Smooth muscle cell (in vitro differentiated cells): Measurements from ENCODE around the gene GTF2H2C. TPM values are rescaled to one million over a fixed set of nuclear protein-coding genes. Genes with fewer than 3 reads are reported as not detected.
"Not testable (repeated sequence)": the region's sequence is repeated elsewhere in the genome, so short reads cannot be mapped to it uniquely, and the experiment has no call there.

Experiments used
- DNase-seq: peaks from one replicate; lab custom pipeline; 2025; ENCODE audit not compliant: unreplicated experiment; lab: John Stamatoyannopoulos, UW
- H2AFZ ChIP-seq: fragments of 200-600 bp; sonication (generic); 2 replicates; pipeline ENCODE4 v1.6.0; 2016; ENCODE audit warnings: antibody characterized with exemption, low read depth, mild to moderate bottlenecking
- H3F3A ChIP-seq: fragments of 200-600 bp; sonication (generic); 2 replicates; pipeline ENCODE4 v1.6.0; 2017; ENCODE audit warnings: antibody characterized with exemption, low read depth
- H3K27ac ChIP-seq: fragments of 200-600 bp; sonication (generic); 2 replicates; pipeline ENCODE4 v1.5.1; 2016; ENCODE audit warnings: low read depth, mild to moderate bottlenecking
- H3K27me3 ChIP-seq: fragments of 200-600 bp; sonication (generic); 2 replicates; pipeline ENCODE4 v1.6.1; 2016; ENCODE audit warnings: low read depth, mild to moderate bottlenecking
- H3K36me3 ChIP-seq: fragments of 200-600 bp; sonication (generic); 2 replicates; pipeline ENCODE4 v1.5.1; 2016; ENCODE audit warnings: low read depth
- H3K4me1 ChIP-seq: fragments of 200-600 bp; sonication (generic); 2 replicates; pipeline ENCODE4 v1.5.1; 2016; ENCODE audit warnings: low read depth
- H3K4me2 ChIP-seq: fragments of 200-600 bp; sonication (generic); 2 replicates; pipeline ENCODE4 v1.6.0; 2016; ENCODE audit warnings: mild to moderate bottlenecking
- H3K4me3 ChIP-seq: fragments of 200-600 bp; sonication (generic); 2 replicates; pipeline ENCODE4 v1.5.1; 2016; ENCODE audit warnings: mild to moderate bottlenecking
- H3K79me2 ChIP-seq: fragments of 200-600 bp; sonication (generic); 2 replicates; pipeline ENCODE4 v1.6.0; 2016; ENCODE audit warnings: low read depth, mild to moderate bottlenecking
- H3K9ac ChIP-seq: fragments of 200-600 bp; sonication (generic); 2 replicates; pipeline ENCODE4 v1.6.0; 2016; ENCODE audit warnings: low read depth
- H3K9me3 ChIP-seq: fragments of 200-600 bp; sonication (generic); replicated peaks from 2 replicates; pipeline ENCODE4 v1.5.1; 2016; ENCODE audit warnings: low read depth
- H4K20me1 ChIP-seq: fragments of 200-600 bp; sonication (generic); 2 replicates; pipeline ENCODE4 v1.6.0; 2016; ENCODE audit warnings: low read depth
- WGBS: methylation state at CpG from one replicate; pipeline ENCODE4 v1.1.7; 2016; ENCODE audit warnings: low lambda C conversion rate; 5-methylcytosine and 5-hydroxymethylcytosine counted together
- polyA plus RNA-seq: library from polyadenylated mRNA; unstranded; fragments of >200 nt; fragmentation: Nextera tagmentation; extraction: Ambion mirVana; gene quantifications from 2 replicates; pipeline ENCODE4 v1.2.1, GENCODE V29; 2016
- total RNA-seq: library from RNA; depleted of rRNA; stranded (reverse); fragments of >200 nt; gene quantifications from 2 replicates; pipeline ENCODE4 v1.2.3, GENCODE V29; 2014
- TF ChIP-seq, protein P1 (sequence below): fragments of 200-600 bp; sonication (generic); IDR thresholded peaks from 2 replicates; pipeline ENCODE4 v1.5.1; 2017; ENCODE audit warnings: borderline replicate concordance, mild to moderate bottlenecking, antibody characterized with exemption; ENCODE audit not compliant: insufficient read depth, poor library complexity, severe bottlenecking

The GTF2H2C gene
- total and polyA plus RNA-seq, 2 experiments from 2014 or later = 21.9 to 34.5 TPM

DNA sequence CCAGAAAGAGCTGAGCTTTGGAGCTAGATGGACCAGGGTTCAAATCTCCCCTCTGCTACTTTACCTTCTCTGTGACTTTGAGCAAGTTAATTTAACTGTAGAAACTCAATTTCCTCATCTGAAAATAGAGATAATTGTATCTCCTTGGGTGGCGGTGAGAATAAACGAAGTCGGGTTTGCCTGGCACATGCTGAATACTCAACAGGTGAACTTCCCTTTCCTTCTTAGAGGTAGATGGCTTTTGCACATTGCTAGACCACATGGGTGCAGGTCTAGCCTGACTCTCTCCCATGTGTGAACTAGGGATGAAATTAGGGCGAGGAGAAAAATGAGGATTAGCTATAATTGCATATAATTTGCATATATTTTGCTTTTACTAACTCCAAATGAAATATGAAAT, 31.4 kb upstream of the GTF2H2C start:
- Histone ChIP-seq H3K79me2 (no peaks in the 10 kb centered on the region), H3K9ac (no peak overlapping the region), H3K27ac (no peak overlapping the region), H3K36me3 (no peaks in the 10 kb centered on the region), H3K4me3 (no peak overlapping the region), H3K4me2 (no peak overlapping the region), H3K4me1 (no peaks in the 10 kb centered on the region), H2AFZ (no peak overlapping the region), H3F3A (no peaks in the 10 kb centered on the region), H3K27me3 (peaks cover 4% of the 10 kb centered on the region), H4K20me1 (no peaks in the 10 kb centered on the region), H3K9me3 (no peaks in the 10 kb centered on the region)
- TF ChIP-seq, protein P1, sequence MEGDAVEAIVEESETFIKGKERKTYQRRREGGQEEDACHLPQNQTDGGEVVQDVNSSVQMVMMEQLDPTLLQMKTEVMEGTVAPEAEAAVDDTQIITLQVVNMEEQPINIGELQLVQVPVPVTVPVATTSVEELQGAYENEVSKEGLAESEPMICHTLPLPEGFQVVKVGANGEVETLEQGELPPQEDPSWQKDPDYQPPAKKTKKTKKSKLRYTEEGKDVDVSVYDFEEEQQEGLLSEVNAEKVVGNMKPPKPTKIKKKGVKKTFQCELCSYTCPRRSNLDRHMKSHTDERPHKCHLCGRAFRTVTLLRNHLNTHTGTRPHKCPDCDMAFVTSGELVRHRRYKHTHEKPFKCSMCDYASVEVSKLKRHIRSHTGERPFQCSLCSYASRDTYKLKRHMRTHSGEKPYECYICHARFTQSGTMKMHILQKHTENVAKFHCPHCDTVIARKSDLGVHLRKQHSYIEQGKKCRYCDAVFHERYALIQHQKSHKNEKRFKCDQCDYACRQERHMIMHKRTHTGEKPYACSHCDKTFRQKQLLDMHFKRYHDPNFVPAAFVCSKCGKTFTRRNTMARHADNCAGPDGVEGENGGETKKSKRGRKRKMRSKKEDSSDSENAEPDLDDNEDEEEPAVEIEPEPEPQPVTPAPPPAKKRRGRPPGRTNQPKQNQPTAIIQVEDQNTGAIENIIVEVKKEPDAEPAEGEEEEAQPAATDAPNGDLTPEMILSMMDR = no peak
- no peak for DNase-seq
- WGBS = 96% methylated on average over 4 of the region's 4 CpGs

DNA sequence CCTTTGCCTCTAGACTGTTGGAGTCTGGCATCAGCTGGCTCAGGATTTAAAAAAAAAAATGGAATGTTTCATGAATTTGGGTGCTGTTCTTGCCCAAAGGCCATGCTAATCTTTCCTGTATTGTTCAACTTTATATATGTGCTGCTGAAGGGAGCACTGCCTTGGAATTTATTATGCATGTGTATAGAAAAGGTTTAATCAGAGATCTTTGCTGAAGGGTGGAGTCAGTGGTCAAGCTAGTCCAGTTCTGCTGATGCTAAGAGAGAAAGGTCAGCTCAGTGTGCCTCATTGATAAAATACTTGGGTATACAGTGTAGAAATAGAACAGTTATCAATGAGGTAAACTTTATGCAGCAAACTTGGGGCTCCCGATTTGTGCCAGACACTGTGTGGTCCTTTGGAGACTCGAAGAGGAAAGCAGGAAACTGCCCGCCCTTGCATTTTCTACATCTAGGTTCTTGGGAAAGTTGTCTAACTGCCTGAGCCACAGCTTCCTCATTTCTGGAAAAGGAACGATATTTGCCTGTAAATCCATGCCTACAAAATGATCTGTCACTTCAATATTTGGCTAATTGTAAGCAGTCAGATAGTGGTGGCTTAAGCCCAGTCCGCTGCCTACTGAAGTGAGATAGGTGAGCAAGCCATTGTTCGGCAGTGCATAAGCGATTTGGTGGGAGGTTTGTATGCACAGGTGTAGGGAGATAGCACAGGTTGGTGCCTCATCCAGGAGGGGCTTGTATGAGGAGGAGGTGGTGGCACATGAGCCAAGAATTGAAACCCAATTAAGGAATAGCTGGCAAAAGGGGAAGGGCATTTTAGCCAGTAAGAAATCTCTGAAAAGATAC, 29.2 kb upstream of the GTF2H2C start:
- Histone ChIP-seq H3K4me2 (no peak overlapping the region), H3K4me1 (no peaks in the 10 kb centered on the region), H3K9ac (no peak overlapping the region), H3K79me2 (no peaks in the 10 kb centered on the region), H3F3A (no peaks in the 10 kb centered on the region), H3K4me3 (no peak overlapping the region), H3K36me3 (no peaks in the 10 kb centered on the region), H2AFZ (no peak overlapping the region), H4K20me1 (no peaks in the 10 kb centered on the region), H3K27me3 (peaks cover 4% of the 10 kb centered on the region), H3K27ac (no peak overlapping the region), H3K9me3 (no peaks in the 10 kb centered on the region)
- TF ChIP-seq, protein P1 = no peak
- WGBS = 90% methylated on average over 7 of the region's 7 CpGs
- no peak for DNase-seq

DNA sequence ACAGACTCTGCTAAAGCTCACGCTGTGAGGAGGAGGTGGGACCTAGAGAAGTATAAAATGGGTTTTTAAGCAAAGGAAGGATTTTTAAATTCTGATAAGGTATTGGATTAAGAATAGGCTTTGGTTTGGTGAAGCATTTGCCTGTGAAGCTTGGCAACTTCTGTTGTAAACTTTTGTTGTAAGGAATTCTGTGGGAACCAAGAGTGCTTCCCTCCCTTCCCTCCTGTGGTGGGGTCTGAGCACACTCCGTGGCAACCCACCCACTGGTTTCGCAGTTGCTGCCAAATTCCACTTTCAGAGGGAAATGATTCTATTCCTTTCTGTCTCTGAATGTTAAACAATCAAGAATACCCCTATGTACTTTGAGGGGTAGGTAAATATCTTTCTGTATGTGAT, 28.6 kb upstream of the GTF2H2C start:
- no peaks in the 10 kb centered on the region for H3K4me1 ChIP-seq
- H3K27ac ChIP-seq = no peak overlapping the region
- peaks cover 4% of the 10 kb centered on the region for H3K27me3 ChIP-seq
- no peak overlapping the region for H3K9ac ChIP-seq
- H3K4me2 ChIP-seq = no peak overlapping the region
- TF ChIP-seq, protein P1 = no peak
- H4K20me1 ChIP-seq = no peaks in the 10 kb centered on the region
- no peaks in the 10 kb centered on the region for H3K36me3 ChIP-seq
- no peaks in the 10 kb centered on the region for H3K79me2 ChIP-seq
- no peaks in the 10 kb centered on the region for H3K9me3 ChIP-seq
- no peak for DNase-seq
- 76% methylated on average over 3 of the region's 3 CpGs for WGBS
- H3K4me3 ChIP-seq = no peak overlapping the region
- H2AFZ ChIP-seq = no peak overlapping the region
- H3F3A ChIP-seq = no peaks in the 10 kb centered on the region

DNA sequence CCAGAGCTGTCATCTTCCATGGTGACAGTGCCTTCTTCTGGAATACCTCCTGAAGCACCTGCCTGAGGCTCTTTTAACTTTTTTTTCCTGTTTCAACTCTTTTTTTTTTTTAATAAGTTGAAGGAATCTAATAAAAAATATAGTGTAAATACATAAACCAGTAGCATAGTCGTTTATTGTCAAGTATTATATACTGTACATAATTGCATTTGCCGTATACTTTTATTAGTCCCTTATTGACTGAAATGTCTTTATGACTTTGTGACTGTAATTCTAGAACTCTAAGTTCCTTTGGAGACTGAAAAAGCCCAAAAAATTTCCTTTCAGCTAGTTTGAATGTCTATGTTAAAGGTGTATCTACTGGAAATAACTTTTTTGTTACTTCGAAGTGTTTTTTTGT, 22.1 kb upstream of the GTF2H2C start:
- H3K36me3 ChIP-seq, H2AFZ ChIP-seq, DNase-seq, H3K4me3 ChIP-seq, H3F3A ChIP-seq, H3K4me1 ChIP-seq, H4K20me1 ChIP-seq, H3K27ac ChIP-seq, H3K27me3 ChIP-seq, H3K4me2 ChIP-seq, H3K9ac ChIP-seq, H3K9me3 ChIP-seq, H3K79me2 ChIP-seq: not testable (repeated sequence)
- WGBS = 75% methylated on average over 2 of the region's 3 CpGs

DNA sequence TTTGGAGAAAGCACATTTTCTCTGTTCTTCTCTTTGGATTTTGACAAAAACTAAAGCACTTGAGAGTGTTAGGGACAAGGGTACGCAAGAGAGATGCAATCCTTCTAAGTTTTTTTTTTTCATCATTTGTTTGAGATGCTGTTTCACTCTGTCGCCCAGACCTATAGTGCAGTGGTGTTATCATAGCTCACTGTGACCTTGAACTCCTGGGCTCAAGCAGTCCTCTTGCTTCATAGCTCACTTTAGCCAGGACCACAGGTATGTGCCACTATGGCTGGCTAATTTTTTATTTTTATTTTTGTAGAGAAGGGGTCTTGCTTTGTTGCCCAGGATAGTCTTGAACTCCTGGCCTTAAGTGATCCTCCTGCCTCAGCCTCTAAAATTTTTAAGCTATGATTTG, 21.3 kb upstream of the GTF2H2C start:
- not testable (repeated sequence) for H3K9me3 ChIP-seq, H3K79me2 ChIP-seq, H3K4me1 ChIP-seq, H3K27ac ChIP-seq, H3K4me2 ChIP-seq, H3K36me3 ChIP-seq, H2AFZ ChIP-seq, DNase-seq, H3K4me3 ChIP-seq, H3K27me3 ChIP-seq, H3K9ac ChIP-seq, H3F3A ChIP-seq, H4K20me1 ChIP-seq
- WGBS = 94% methylated on average over 2 of the region's 2 CpGs

DNA sequence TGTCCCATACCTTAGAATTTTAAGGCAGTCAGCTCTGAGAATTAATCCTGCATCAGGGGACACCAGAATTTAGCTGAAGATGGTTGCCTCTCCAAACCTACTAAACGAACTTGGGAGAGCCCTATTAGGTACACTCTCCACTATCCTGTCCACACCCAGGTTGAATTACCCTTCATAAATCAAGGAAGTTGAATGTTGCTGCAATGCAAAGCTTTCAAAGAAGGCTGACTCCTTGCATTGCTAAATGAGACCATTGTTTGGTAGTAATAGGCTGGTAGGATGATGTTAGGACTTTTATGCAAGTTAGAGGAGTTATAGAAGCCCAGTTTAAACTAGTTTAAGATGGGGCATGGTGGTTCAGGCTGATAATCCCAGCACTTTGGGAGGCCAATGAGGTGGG, 18.6 kb upstream of the GTF2H2C start:
- H4K20me1 ChIP-seq, H2AFZ ChIP-seq, H3K9ac ChIP-seq, DNase-seq, H3K79me2 ChIP-seq, H3K4me1 ChIP-seq, H3F3A ChIP-seq, H3K36me3 ChIP-seq, H3K4me3 ChIP-seq, H3K4me2 ChIP-seq, H3K27ac ChIP-seq, H3K27me3 ChIP-seq, H3K9me3 ChIP-seq: not testable (repeated sequence)
- no CpG with 5 or more reads among the region's 1 CpG for WGBS
